Tongue (tissue), 2 donors: ENCODE data around the gene ATP5F1D. TPM values are rescaled to one million over a fixed set of nuclear protein-coding genes. Genes with fewer than 3 reads are reported as not detected.

ENCODE experiments used
- DNase-seq: peaks from one replicate; pipeline ENCODE4 v3.0.0-alpha.2; 2015
- total RNA-seq: library from RNA; depleted of rRNA; stranded (reverse); fragments of >200 nt; gene quantifications from one replicate; pipeline ENCODE4 v1.2.3, GENCODE V29; 2014

The ATP5F1D gene
- total RNA-seq, 1 donor from 2014 or later: 67.2 TPM

DNA sequence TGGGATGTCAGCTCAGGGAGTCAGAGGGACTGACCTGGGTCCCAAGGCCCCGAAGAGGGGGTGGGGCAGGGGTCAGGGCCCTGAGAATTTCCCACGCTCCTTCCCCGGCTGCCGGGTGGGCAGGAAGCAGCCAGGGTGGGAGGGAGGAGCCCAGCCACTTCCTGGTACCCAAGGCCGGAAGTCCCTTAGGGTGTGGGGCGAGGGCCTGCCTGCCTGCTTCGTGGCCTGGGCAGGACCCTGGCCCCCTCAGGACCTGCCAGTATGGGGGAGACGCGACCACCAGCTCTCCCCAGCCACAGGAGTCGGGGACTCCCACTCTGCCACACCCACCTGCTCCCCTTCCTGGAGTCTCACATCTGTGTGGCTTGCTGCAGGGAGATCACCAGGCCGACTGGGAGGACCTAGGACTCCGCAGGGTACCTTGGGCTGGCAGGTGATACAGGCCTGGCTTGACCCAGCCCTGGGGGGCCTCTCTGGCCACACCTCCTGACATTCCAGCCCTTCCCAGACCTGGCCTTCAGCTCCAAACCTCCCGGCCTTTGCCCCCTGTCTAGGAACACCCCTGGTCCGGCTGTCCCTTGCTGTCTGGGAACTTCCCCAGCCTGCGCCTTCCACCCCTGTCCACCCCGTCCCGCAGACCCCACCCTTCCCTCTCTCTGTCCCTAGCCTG is 17.8 kb downstream of the ATP5F1D start:
- DNase-seq: peak; percentile 52

DNA sequence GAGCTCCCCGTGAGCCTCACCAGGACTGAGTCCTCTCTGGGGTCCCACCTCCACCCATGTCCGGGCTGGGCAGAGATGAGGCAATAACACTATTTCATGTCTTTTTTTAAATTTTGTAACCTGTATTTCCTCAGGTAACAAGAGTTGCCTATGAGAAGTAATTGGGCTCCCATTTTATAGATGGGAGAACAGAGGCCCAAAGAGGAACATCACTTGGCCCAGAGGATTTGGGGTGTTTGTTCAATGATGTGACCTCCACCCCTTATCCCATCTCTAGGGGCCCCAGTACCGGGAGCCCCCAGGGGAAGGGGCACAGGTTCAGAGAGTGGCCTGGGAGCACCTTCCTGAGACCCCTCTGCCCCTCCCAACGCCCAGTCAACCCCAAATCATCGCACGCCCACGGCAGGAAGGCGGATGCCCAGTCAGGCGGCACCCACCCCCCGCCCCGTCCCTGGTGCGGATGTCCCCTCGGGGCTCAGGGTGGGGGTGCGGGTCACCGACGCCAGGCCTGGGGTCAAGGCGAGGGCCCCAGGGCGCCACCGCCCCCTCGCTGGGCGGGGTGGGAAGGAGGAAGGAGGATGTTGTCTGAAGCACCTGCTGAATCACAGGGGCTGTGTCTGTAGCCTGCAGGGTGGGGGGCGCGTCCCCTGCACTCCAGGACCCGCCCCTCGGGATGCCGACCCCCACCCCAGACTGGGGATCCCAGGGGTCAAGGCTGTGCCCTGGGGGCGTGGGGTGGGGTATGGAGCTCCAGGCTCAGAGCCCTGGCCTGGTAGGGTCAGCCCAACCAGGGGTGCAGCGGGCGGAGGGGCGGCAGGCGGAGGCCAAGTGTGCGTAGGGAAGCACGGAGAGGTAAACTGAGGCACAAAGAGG is 18.6 kb downstream of the ATP5F1D start:
- no peak for DNase-seq

DNA sequence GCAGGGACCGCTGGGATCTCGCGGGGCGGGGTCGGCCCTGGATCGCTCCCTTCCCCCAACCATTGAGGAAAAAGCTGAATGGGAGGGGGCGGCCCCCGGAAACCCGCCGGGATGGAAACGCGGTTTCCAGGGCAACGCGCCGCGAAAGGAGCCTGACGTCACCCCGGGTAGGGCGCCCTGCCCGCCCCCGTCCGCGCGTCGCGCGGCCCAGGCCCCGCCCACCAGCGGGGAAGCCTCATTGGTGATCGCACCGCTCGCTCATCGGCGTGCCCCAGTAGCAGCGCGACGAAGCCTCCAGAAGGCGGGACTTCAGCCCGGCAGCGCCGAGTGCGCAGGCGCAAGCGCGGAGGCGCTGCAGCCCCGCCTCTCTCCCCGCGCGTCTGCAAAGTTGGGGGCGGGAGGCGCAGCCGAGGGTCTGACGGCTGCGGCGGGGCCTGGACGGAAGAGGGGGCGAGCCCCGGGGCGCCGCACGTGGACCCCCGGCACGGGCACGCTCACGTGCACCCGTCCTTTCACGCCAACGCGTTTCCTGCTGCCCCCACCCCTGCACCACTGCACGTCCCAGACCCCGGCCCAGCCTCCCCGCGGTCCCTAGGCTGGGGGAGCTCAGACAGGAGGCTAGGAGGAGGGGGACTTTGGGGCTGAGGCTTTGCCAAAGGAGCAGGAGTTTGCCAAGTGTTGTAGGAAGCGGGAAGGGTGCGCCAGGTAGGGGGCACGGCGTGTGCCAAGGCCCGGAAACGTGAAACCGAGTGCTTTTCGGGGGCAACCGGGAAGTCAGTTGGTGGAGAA is 19.4 kb downstream of the ATP5F1D start:
- DNase-seq: peak; percentile 98

DNA sequence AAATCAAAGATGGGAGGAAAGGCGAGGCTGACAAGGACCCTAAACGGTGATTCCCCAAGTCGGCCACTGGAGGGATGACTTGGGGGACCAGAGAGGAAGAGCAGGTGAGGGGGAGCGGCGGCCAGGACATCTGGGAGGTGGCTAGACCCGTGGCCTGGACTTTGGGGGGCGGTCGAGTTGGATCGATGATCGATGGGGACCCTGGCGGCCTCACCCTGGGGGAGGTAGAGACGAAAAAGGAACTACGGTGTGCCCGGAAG is 19.9 kb downstream of the ATP5F1D start:
- no peak for DNase-seq

DNA sequence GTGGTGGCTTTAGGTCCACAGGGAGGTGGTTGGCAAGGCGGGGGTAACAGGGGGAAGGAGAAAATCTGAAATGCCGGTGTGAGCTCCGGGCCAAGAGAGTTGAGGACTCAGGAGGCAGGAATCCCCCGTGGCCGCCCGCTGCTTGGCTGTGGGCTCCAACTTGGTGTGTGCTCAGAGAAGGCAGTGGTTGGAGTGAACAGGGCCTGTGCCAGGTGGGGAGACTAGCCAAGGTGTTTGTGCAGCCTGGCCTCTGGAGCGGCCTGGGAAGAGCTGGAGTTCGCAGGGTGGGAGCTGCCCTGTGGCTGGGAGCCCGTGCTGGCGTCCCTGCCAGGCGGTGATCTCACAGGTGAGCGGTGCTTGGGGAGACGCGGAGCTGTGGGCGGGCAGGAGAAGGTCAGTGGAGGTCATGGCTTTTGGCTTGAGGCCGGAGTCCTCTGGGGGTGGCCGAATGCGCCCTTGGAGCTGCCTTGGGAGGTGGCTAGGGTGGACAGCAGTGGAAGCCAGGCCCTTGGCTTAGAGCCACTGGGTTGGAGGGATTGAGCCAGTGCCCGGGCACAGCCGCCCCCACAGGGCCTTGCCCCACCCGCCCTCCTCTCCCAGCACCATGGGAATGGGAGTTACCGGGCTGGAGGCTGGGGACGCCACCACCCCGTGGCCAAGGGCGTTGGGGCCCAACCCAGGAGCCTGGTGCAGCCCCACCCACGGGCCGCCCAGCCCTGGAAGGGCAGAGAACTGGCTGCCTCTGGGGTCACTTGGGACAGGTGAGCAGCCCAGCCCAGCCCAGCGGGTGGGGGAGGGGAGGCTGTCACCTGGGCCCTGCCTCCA is 20.5 kb downstream of the ATP5F1D start:
- peak; percentile 43 for DNase-seq

GRCh38 chr19:1262623-1263123 is 21.1 kb downstream of the ATP5F1D start:
- DNase-seq: peak; percentile 63

- peak; percentile 48 for DNase-seq
These were observed 21.6 kb downstream of the ATP5F1D start for GRCh38 chr19:1263188-1263587.

- DNase-seq: peak; percentile 67
These were observed 23.5 kb downstream of the ATP5F1D start for GRCh38 chr19:1264801-1265614.

- no peak for DNase-seq
These were observed 24.1 kb downstream of the ATP5F1D start for GRCh38 chr19:1265615-1266128.

- DNase-seq: peak; percentile 87
These were observed 24.8 kb downstream of the ATP5F1D start for GRCh38 chr19:1266129-1266915.

DNA sequence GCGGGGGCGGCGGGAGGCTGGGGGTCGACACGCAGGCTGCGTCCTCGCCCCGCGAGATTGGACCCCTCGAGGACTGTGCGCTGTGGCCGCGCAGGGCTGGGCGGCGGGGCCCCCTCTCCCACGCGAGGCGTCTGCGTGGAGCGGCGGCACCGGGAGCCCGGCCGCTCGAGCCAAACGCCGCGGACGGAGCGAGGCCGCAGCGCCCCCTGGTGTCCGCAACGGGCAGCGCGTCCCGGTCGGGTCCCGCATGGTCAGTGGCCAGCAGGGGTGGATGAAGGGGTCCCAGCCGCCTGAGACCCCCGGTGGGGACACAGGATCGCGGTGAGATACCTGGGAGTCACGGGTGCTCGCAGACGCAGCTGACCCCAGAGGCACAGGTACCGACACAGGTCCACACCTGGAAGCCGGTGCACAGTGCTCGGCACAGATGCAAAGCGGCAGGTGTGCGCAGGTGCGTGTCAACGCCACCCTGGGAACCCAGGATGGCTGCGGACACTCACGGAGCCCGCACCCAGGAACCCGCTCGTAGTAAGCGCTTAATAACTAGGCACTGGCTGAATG is 25.4 kb downstream of the ATP5F1D start:
- peak; percentile 79 for DNase-seq

DNA sequence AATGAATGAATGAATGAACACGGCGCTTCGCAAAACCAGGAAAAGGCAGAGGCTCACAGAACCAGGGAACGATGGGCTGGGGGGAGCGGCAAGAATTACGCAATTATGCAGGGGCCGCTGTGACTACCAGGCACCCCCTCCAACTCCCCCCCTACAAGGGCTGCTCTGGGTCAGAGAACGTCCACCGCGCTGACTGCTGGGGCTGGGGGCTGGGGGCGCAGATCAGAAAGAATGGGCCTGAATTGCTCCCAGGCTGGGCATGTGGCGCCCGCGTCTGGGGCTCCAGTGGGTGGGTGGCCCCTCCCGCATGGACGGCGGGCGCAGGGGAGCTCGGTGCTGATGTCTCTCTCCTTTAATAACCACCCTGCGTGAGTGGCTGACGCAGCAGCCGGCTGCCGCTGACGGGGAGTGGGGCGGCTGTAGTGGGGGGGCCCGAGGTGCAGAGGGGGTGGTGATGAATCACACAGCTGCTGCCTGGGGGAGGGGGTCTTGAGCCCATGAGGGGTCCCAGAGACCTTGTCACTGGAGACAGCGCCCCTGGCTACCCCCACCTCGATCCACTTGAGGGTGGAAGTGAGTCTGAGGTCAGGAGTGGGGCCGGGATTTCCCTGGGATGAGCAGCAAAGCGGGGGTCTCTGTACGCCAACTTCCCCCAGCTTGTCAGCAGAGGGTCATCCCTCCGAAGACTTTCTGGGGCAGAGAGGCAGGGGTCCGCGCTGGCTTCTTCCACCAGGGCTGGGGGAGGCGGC is 26.1 kb downstream of the ATP5F1D start:
- DNase-seq: peak; percentile 45

- no peak for DNase-seq
These were observed 26.9 kb downstream of the ATP5F1D start for GRCh38 chr19:1268226-1269064.

DNA sequence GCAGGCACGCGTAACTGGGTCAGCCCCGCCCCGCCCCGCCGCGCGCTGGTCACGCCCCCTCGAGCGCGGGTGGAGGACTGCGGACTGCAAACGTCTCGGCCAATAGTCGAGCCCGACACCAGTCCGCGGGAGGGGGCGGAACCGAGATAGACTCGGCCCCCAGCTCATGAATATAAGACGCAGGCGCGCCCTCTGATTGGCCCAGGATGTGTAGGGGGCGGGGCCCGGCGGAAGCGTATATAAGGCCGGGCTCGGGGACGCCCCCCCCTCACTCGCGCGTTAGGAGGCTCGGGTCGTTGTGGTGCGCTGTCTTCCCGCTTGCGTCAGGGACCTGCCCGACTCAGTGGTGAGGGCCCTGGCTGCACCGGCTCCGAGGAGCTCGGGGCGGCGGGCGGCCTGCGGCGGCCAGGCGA is 27.5 kb downstream of the ATP5F1D start, which contains the start of gene CIRBP:
Gene CIRBP (plus strand): TSS at position 268 of the 413 bp plus-strand sequence. CDS start 1,602 bp downstream, outside the sequence.
- DNase-seq: peak; percentile 100

DNA sequence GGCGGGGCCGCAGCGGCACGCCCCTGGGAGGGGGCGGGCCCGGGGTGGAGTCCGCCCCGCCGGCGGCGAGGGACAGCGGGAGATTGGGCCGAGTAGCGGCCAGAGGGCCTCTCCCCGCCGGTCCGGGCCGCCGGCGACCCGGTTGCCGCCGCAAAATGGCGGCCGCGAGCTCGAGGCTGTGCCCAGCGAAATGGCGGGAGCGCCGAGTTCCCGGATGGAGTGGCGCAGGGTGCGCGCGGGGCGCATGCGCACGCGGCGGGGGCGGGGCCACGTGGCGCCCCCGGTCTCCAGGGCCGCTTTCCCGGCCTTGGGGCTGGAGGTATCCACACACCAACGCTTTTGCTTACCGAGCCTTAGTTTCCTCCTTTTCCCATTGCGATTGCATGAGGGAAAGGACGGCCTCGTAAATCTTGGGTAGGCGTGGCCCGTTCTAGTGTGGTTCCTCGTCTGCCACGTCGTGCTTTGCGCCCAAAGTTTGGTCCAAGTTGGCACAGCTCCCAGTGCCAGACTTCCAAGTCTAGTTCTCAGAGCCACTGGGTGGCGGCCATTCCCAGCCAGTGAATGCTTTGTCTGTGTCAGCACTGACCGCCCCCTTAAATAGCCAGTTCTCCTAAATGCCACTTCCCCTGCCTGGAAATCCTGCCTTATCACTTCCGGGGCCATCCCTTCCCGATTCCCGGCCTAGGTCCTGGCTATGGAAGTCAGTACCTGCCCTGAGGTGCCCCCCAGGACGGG is 28.1 kb downstream of the ATP5F1D start:
- peak; percentile 95 for DNase-seq

DNA sequence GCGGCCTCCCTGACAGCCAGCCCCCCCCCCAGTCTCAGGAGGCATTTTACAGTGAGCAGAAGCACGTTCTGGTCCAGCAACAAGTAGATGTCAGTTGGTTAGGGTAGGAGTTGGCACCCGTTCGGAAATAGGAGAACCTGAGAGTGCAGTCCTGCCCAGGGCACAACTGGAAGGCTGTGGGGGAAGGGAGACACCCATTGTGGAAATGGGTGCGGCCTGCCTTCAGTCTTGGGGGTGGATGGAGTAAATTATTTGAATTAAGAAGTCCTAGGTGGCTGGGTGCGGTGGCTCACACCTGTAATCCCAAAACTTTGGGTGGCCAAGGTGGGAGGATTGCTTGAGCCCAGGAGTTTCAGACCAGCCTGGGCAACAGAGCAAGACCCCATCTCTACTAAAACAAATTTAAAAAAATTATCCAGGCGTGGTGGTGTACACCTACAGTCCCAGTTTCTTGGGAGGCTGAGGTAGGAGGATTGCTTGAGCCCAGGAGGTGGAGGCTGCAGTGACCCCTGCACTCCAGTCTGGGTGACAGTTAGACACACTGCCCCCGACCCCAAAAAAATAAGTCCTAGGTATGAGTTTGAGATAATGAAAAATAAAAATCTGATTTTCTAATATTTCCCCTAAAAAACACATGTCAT is 28.8 kb downstream of the ATP5F1D start:
- DNase-seq: peak; percentile 61
